ENCODE data around the gene C15orf40.

DNA sequence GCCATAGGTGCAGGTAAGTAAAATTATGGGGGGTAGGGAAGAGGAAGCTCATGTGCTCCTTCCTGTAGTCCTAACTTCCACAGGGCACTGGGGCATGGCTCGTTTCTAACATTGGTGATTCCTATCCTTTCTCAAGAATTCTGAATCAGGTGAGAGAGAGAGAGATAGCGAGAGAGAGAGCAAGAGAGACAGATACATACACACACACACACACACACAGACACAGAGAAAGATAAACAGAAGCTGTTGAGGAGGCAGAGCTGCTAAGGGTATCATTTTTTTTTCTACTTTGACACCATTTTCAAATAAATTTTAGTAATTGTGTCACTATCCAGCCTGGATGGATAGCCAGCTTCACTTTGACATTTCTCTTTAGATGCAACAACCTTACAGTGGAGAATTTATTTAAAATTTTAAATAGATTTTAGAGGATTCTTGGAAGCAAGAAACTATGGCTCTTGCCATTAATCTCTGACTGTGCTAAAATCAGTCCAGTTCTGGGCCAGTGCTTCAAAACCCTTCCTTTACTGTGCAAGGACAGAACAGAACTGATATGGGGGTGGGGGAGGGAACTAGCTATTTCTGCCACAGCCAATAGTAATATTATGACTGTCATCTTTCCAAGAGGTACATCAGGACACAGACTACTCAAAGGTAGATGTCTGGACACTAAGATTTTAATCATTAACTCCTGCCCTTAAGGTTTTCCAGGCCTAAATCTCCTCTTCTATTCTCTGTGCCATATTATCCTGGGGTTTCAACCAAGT lies 40.0 kb downstream of the C15orf40 start:
- TF ChIP-seq CTCF (IDR thresholded peaks at IDR 0.05) (no peak), POLR2A (IDR thresholded peaks at IDR 0.05) (no peak)

All from Peyer's patch (tissue), 4 donors.